Vagina (tissue), 2 donors: ENCODE results near the gene AMBRA1. TPM values are rescaled to one million over a fixed set of nuclear protein-coding genes. Genes with fewer than 3 reads are reported as not detected.

Experiments
- DNase-seq, 2 donors: peaks; one replicate each; pipeline ENCODE4 v3.0.0-alpha.2; 2017; ENCODE audit errors: extremely low spot score in 2 of 2
- H3K27ac ChIP-seq: fragments of 200-600 bp; sonication (generic); one replicate; pipeline ENCODE4 v1.5.1; 2019
- H3K27me3 ChIP-seq: fragments of 200-600 bp; sonication (generic); one replicate; pipeline ENCODE4 v1.5.1; 2019
- H3K36me3 ChIP-seq, 2 donors: fragments of 200-600 bp; sonication (generic); one replicate each; pipeline ENCODE4 v1.5.1; 2017 to 2019
- H3K4me1 ChIP-seq: fragments of 200-600 bp; sonication (generic); one replicate; pipeline ENCODE4 v1.5.1; 2019
- H3K4me3 ChIP-seq, 2 donors: fragments of 200-600 bp; sonication (generic); 1 replicate in 1 of 2; 2 replicates in 1 of 2; pipeline ENCODE4 v1.5.1; 2016 to 2019
- H3K9me3 ChIP-seq: fragments of 200-600 bp; sonication (generic); one replicate; pipeline ENCODE4 v1.5.1; 2019
- POLR2A ChIP-seq, 2 donors: fragments of 450-650 bp; IDR thresholded peaks; one replicate each; pipeline ENCODE4 v1.6.1; 2017; ENCODE audit warnings: antibody characterized with exemption in 2 of 2, mild to moderate bottlenecking in 2 of 2, moderate library complexity in 2 of 2
- POLR2AphosphoS5 ChIP-seq, 2 donors: sonication (generic); formaldehyde crosslinking; IDR thresholded peaks; one replicate each; pipeline ENCODE4 v1.9.0; 2017; ENCODE audit warnings: antibody characterized with exemption in 2 of 2, mild to moderate bottlenecking in 2 of 2, low read depth in 1 of 2; ENCODE audit not compliant: insufficient read depth in 1 of 2
- intact Hi-C: fragments of 100-400 bp; cut with DNase I; formaldehyde crosslinking; loops from one replicate; pipeline ENCODE4 v1.15.1; 2023
- total RNA-seq: library from RNA; depleted of rRNA; stranded (reverse); fragments of >200 nt; gene quantifications from one replicate; pipeline ENCODE4 v1.2.3, GENCODE V29; 2016
- TF ChIP-seq, protein P1 (sequence below), 3 experiments: fragments of 450-650 bp in 2 of 3; fragments of 200-600 bp in 1 of 3; sonication (generic) in 1 of 3; IDR thresholded peaks; one replicate each; pipeline ENCODE4 v1.5.1; 2017 to 2019; ENCODE audit warnings: antibody characterized with exemption in 3 of 3, mild to moderate bottlenecking in 2 of 3, moderate library complexity in 2 of 3

Gene AMBRA1
- total RNA-seq, 1 donor from 2014 or later, result 40.0 TPM

DNA sequence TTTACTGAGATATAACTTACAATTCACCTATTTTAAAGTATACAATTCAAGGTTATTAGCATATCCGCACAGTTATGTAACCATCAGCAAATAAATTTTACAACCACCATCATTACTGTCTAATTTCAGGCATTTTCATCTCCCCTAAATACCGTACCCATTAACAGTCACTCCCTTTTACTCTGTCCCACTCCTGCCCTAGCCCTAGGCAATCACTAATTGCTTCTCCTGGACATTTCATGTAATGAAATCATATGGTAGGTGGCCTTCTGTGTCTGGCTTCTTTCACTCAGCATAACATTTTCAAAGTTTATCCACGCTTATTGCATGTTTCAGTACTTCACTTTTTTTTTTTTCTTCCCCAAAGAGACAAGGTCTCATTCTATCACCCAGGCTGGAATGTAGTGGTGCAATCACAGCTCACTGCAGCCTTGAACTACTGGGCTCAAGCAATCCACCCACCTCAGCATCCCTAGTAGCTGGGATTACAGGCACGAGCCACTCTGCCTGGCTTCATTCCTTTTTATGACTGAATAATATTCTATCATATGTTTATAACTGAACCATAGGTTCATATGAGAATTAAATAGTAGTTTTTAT, 140.8 kb downstream of the AMBRA1 start:
- intact Hi-C loops, result no loop called here
- peaks cover 9% of the 10 kb centered on the region for H3K4me1 ChIP-seq
- H3K9me3 ChIP-seq, result no peaks in the 10 kb centered on the region
- no peak for DNase-seq
- no peak overlapping the region for H3K4me3 ChIP-seq
- H3K36me3 ChIP-seq, result no peaks in the 10 kb centered on the region
- TF ChIP-seq POLR2A (IDR thresholded peaks at IDR 0.05) (no peak), POLR2AphosphoS5 (IDR thresholded peaks at IDR 0.05; ENCODE audit: insufficient read depth in 1 of 2, low read depth in 1 of 2) (no peak)
- TF ChIP-seq, protein P1, sequence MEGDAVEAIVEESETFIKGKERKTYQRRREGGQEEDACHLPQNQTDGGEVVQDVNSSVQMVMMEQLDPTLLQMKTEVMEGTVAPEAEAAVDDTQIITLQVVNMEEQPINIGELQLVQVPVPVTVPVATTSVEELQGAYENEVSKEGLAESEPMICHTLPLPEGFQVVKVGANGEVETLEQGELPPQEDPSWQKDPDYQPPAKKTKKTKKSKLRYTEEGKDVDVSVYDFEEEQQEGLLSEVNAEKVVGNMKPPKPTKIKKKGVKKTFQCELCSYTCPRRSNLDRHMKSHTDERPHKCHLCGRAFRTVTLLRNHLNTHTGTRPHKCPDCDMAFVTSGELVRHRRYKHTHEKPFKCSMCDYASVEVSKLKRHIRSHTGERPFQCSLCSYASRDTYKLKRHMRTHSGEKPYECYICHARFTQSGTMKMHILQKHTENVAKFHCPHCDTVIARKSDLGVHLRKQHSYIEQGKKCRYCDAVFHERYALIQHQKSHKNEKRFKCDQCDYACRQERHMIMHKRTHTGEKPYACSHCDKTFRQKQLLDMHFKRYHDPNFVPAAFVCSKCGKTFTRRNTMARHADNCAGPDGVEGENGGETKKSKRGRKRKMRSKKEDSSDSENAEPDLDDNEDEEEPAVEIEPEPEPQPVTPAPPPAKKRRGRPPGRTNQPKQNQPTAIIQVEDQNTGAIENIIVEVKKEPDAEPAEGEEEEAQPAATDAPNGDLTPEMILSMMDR (IDR thresholded peaks at IDR 0.05), result no peak
- H3K27ac ChIP-seq, result no peak overlapping the region
- no peaks in the 10 kb centered on the region for H3K27me3 ChIP-seq

DNA sequence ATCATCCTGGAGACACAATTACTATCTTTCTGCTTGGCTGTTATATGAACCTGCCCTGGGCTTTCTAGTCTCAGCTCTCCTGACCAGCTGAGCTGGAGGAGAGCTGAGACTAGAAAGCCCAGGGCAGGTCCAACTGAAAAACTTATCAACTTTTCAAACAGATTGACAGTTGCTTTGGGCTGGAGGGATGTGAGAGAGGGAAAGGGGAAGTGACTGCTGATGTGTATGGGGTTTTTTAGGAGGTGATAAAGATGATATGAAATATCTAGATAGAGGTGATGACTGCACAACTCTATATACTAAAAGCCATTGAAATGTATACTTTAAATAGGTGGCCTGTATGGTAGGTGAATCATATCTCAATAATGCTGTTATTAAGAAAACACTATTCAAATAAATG, 142.1 kb downstream of the AMBRA1 start:
- Histone ChIP-seq H3K27me3 (no peaks in the 10 kb centered on the region), H3K4me1 (peaks cover 5% of the 10 kb centered on the region), H3K36me3 (no peaks in the 10 kb centered on the region), H3K27ac (no peak overlapping the region), H3K4me3 (no peak overlapping the region), H3K9me3 (no peaks in the 10 kb centered on the region)
- TF ChIP-seq POLR2AphosphoS5 (IDR thresholded peaks at IDR 0.05; ENCODE audit: insufficient read depth in 1 of 2, low read depth in 1 of 2) (no peak), POLR2A (IDR thresholded peaks at IDR 0.05) (no peak)
- TF ChIP-seq, protein P1 (IDR thresholded peaks at IDR 0.05), result no peak
- no peak for DNase-seq
- intact Hi-C loops, result no loop called here

DNA sequence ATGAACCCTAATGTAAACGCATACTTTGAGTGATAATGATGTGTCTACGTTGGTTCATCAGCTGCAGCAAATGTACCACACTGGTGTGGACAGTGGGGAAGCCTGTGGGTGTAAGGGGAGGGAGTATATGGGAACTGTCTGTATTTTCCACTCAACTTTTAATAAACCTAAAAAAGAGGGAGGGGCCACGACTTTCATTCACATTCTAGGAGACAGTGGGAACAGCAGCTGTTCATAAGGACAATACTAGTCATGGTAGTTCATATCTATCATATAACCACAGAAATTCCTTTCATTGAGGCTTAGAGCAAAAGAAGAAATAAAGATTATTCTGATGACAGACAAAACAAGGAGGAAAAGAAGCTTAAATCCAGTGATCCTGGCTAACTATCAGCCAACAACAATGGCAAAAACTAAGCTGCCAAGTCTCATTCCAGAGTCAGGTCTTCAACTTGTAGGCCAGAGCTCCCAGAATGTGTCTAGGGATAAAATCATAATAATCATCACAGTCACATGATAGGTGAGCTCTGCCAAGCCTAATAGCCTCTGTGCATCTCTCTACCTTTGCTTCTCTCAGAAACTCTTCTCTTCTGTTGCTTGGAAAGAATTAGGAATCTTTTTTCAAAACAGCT, 142.9 kb downstream of the AMBRA1 start:
- no peak for TF ChIP-seq POLR2AphosphoS5 (IDR thresholded peaks at IDR 0.05; ENCODE audit: insufficient read depth in 1 of 2, low read depth in 1 of 2)
- TF ChIP-seq POLR2A (IDR thresholded peaks at IDR 0.05), result no peak
- TF ChIP-seq, protein P1 (IDR thresholded peaks at IDR 0.05), result no peak
- Histone ChIP-seq H3K27me3 (no peaks in the 10 kb centered on the region), H3K36me3 (no peaks in the 10 kb centered on the region), H3K4me3 (no peak overlapping the region), H3K4me1 (peaks cover 12% of the 10 kb centered on the region), H3K9me3 (no peaks in the 10 kb centered on the region), H3K27ac (no peak overlapping the region)
- intact Hi-C loops, result no loop called here
- no peak for DNase-seq

DNA sequence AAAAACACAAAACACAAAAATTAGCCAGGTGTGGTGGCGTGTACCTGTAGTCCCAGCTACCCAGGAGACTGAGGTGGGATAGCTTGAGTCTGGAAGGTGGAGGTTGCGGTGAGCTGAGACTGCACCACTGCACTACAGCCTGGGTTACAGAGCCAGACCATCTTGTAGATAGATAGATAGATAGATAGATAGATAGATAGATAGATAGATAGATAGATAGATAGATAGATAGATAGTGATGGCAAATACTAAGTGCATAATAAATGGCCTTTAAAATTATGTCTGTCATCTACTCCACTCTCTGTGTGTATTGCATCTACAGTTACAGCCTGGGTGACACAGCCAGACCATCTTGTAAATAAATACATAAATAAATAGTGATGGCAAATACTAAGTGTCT, 146.3 kb downstream of the AMBRA1 start:
- Histone ChIP-seq H3K36me3 (peaks cover 0 to 8% of the 10 kb centered on the region in 2 donors), H3K4me1 (peaks cover 13% of the 10 kb centered on the region), H3K27ac (no peak overlapping the region), H3K4me3 (no peak overlapping the region), H3K9me3 (no peaks in the 10 kb centered on the region), H3K27me3 (no peaks in the 10 kb centered on the region)
- no peak for DNase-seq
- TF ChIP-seq, protein P1 (IDR thresholded peaks at IDR 0.05), result no peak
- TF ChIP-seq POLR2AphosphoS5 (IDR thresholded peaks at IDR 0.05; ENCODE audit: insufficient read depth in 1 of 2, low read depth in 1 of 2) (no peak), POLR2A (IDR thresholded peaks at IDR 0.05) (no peak)
- intact Hi-C loops, result no loop called here
